Measurements from ENCODE around the gene SGK2.

SGK2 gene

GRCh38 chr20:43563429-43563828 lies 4.6 kb downstream of the SGK2 start (continued):
- TF ChIP-seq PATZ1 (tag by site-specific recombination; IDR thresholded peaks at IDR 0.05) (no peak), TCF7L2 (IDR thresholded peaks at IDR 0.05; ENCODE audit: borderline replicate concordance, low read depth, low read length) (no peak), ZNF416 (tag by site-specific recombination; IDR thresholded peaks at IDR 0.05) (no peak), ZNF140 (tag by site-specific recombination; IDR thresholded peaks at IDR 0.05) (no peak)

GRCh38 chr20:43563991-43564390 lies 5.2 kb downstream of the SGK2 start:
- H3K9me3 ChIP-seq (ENCODE audit: control insufficient read depth, insufficient read depth, low read depth, low read length), result no peaks in the 10 kb centered on the region
- no peak overlapping the region for H3K27ac ChIP-seq (ENCODE audit: extremely low read depth, low read depth, low read length)
- H3K4me3 ChIP-seq (ENCODE audit: low read depth, low read length), result no peak overlapping the region
- POLR2A ChIA-PET, result no interaction called here
- H3K4me1 ChIP-seq (ENCODE audit: control insufficient read depth, insufficient read depth, low read length), result no peaks in the 10 kb centered on the region
- no peaks in the 10 kb centered on the region for H3K36me3 ChIP-seq (ENCODE audit: control insufficient read depth in 2 of 2, insufficient read depth in 1 of 2, low read length in 2 of 2)
- CTCF ChIA-PET, result no interaction called here
- TF ChIP-seq ZBTB11 (tag by site-specific recombination; conservative IDR thresholded peaks at IDR 0.05; ENCODE audit: low read depth) (no peak), HIC1 (tag by site-specific recombination; IDR thresholded peaks at IDR 0.05) (no peak), ZNF132 (tag by site-specific recombination; IDR thresholded peaks at IDR 0.05; ENCODE audit: borderline replicate concordance) (no peak), ZNF324 (tag by site-specific recombination; IDR thresholded peaks at IDR 0.05) (no peak), ZNF133 (tag by site-specific recombination; IDR thresholded peaks at IDR 0.05) (no peak), GFI1B (tag by site-specific recombination; IDR thresholded peaks at IDR 0.05) (no peak), ZNF596 (tag by site-specific recombination; IDR thresholded peaks at IDR 0.05) (no peak), ZSCAN16 (tag by site-specific recombination; IDR thresholded peaks at IDR 0.05) (no peak), IKZF3 (tag by site-specific recombination; IDR thresholded peaks at IDR 0.05) (no peak), ZNF645 (tag by site-specific recombination; IDR thresholded peaks at IDR 0.05) (no peak), ZNF121 (tag by site-specific recombination; IDR thresholded peaks at IDR 0.05) (no peak), ZNF394 (tag by site-specific recombination; IDR thresholded peaks at IDR 0.05; ENCODE audit: borderline replicate concordance) (no peak), WT1 (tag by site-specific recombination; IDR thresholded peaks at IDR 0.05) (no peak), ZBTB44 (tag by site-specific recombination; IDR thresholded peaks at IDR 0.05) (no peak), ZNF677 (tag by site-specific recombination; IDR thresholded peaks at IDR 0.05) (no peak), SP7 (tag by site-specific recombination; IDR thresholded peaks at IDR 0.05) (no peak), BCL11A (tag by site-specific recombination; IDR thresholded peaks at IDR 0.05; ENCODE audit: low read depth) (no peak), ZBTB8A (tag by site-specific recombination; IDR thresholded peaks at IDR 0.05) (no peak), ZNF830 (tag by site-specific recombination; IDR thresholded peaks at IDR 0.05; ENCODE audit: low read depth) (no peak)

Measured in HEK293 (cell line).